GM10266 (cell line): ENCODE measurements around the gene PTTG1IP2.

Source experiments
- DNase-seq: peaks from one replicate; pipeline ENCODE4 v3.0.0; 2012; ENCODE audit errors: extremely low spot score
- TF ChIP-seq, protein P1 (sequence below): IDR thresholded peaks from 2 replicates; pipeline ENCODE4 v1.5.1; 2012; ENCODE audit warnings: mild to moderate bottlenecking, low read depth; ENCODE audit not compliant: control insufficient read depth, insufficient read depth; ENCODE audit errors: missing control alignments

PTTG1IP2 gene

DNA sequence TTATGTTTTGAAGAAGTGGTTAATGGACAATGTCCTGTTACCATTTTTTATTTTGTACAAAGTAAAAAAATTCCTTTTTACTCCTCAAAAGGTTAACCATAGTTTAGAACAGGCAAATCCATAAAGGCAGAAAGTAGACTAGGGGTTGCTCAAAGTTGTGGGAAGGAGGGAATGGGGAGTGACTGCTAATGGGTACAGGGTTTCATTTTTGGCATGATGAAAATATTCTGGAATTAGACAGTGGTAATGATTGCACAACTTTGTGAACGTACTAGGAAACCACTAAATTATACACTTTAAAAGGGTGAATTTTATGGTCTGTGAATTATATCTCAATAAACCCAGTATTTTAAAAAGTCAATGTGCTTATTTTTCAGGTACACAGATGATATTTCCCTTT, 91.3 kb downstream of the PTTG1IP2 start:
- DNase-seq = no peak
- TF ChIP-seq, protein P1, sequence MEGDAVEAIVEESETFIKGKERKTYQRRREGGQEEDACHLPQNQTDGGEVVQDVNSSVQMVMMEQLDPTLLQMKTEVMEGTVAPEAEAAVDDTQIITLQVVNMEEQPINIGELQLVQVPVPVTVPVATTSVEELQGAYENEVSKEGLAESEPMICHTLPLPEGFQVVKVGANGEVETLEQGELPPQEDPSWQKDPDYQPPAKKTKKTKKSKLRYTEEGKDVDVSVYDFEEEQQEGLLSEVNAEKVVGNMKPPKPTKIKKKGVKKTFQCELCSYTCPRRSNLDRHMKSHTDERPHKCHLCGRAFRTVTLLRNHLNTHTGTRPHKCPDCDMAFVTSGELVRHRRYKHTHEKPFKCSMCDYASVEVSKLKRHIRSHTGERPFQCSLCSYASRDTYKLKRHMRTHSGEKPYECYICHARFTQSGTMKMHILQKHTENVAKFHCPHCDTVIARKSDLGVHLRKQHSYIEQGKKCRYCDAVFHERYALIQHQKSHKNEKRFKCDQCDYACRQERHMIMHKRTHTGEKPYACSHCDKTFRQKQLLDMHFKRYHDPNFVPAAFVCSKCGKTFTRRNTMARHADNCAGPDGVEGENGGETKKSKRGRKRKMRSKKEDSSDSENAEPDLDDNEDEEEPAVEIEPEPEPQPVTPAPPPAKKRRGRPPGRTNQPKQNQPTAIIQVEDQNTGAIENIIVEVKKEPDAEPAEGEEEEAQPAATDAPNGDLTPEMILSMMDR = no peak
